HG03139 (cell line): Measurements from ENCODE around the gene BORCS6.

Experiments used
- ATAC-seq: cut with Tn5 transposase; IDR thresholded peaks from one replicate; pipeline ENCODE4 v1.9.1; 2021; ENCODE audit not compliant: unreplicated experiment

BORCS6 gene

GRCh38 chr17:8143581-8144400 is 46.2 kb downstream of the BORCS6 start:
- no peak for ATAC-seq

- ATAC-seq = no peak
Measured at GRCh38 chr17:8142887-8143580, 46.9 kb downstream of the BORCS6 start.

GRCh38 chr17:8142158-8142886 is 47.7 kb downstream of the BORCS6 start:
- no peak for ATAC-seq

DNA sequence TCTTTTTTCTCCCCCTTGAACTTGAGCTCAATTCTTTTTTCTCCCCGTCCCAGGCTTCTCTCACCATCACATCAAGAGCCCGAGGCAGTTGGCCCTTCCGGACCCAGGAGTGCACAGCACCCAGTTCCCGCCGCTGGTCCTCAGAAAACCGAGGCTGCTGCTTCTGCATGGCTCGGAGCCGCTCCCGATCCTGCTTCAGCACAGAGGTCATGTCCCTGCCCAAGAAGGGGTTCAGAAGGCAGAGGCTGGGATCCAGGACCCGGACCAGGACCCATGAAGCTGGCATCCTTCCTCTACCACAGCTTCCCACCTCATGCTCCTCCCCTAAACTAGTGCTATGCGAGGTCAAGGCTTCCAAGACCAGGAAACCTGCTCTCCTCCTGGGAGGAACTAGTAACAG is 48.2 kb downstream of the BORCS6 start:
- ATAC-seq = no peak

GRCh38 chr17:8141045-8141444 is 48.9 kb downstream of the BORCS6 start:
- ATAC-seq = no peak

- ATAC-seq = no peak
Measured at GRCh38 chr17:8140065-8141029, 49.6 kb downstream of the BORCS6 start.

DNA sequence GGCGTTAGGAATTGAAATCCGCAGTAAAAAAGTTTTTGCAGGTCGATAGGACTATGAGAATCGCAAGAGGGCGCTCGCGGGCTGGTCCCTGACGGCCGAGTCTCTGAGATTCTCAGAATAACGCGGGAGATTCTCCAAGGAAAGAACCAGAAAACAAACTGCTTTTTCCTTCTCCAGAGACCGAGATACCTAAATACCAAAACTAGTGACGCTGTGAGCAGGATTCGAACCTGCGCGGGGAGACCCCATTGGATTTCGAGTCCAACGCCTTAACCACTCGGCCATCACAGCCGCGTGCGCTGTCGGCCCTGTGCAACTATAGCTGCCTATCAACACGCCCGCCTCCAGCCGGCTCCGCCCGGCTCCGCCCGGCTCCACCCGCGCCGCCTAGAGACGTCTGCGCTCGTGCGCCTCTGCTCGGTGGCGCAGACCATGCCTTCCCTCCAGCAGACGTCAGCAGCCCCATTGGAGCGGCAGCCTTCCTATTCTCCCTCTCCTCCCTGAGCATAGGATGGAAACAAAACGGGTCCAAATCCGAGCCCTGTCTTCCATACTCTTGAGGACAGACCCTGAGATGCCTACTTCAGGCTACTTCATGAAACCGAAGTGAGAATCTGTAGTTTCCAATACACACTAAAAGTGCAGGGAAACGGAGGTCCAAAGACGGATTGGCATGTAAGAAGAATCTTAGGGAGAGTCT is 51.2 kb downstream of the BORCS6 start:
- ATAC-seq = peak; percentile 79

GRCh38 chr17:8138374-8138671 is 51.7 kb downstream of the BORCS6 start:
- ATAC-seq = peak; percentile 7
